CD4-positive, alpha-beta T cell treated with Interleukin-10 for 1 hour (primary cell): ENCODE results near the gene LAMB1.
"Not testable (repeated sequence)": the region's sequence is repeated elsewhere in the genome, so short reads cannot be mapped to it uniquely, and the experiment has no call there.

Source experiments
- DNase-seq: peaks from one replicate; pipeline ENCODE4 v3.0.0-alpha.2; 2020

Gene LAMB1

GRCh38 chr7:108002726-108003598 lies at the start of gene LAMB1:
Gene LAMB1 (minus strand): TSS chr7:108003161. CDS start chr7:108002885, 276 bp downstream.
- no peak for DNase-seq

- no peak for DNase-seq
Measured at GRCh38 chr7:108051454-108051853, 48.5 kb upstream of the LAMB1 start.

- no peak for DNase-seq
Measured at GRCh38 chr7:108049962-108050361, 47.0 kb upstream of the LAMB1 start.

- DNase-seq, result no peak
Measured at GRCh38 chr7:108048422-108048821, 45.5 kb upstream of the LAMB1 start.

GRCh38 chr7:108046952-108047506 lies 44.1 kb upstream of the LAMB1 start:
- DNase-seq, result no peak

GRCh38 chr7:108045669-108046068 lies 42.7 kb upstream of the LAMB1 start:
- DNase-seq, result no peak

GRCh38 chr7:108045154-108045553 lies 42.2 kb upstream of the LAMB1 start:
- DNase-seq, result no peak

GRCh38 chr7:108044345-108044744 lies 41.4 kb upstream of the LAMB1 start:
- DNase-seq, result no peak

GRCh38 chr7:108038986-108039385 lies 36.0 kb upstream of the LAMB1 start:
- no peak for DNase-seq

- no peak for DNase-seq
Measured at GRCh38 chr7:108037741-108038140, 34.8 kb upstream of the LAMB1 start.

- no peak for DNase-seq
Measured at GRCh38 chr7:108037140-108037539, 34.2 kb upstream of the LAMB1 start.

- DNase-seq, result no peak
Measured at GRCh38 chr7:108034586-108034985, 31.6 kb upstream of the LAMB1 start.

- DNase-seq, result no peak
Measured at GRCh38 chr7:108033776-108034497, 31.0 kb upstream of the LAMB1 start.

GRCh38 chr7:108033309-108033708 lies 30.3 kb upstream of the LAMB1 start:
- DNase-seq, result not testable (repeated sequence)

- DNase-seq, result no peak
Measured at GRCh38 chr7:108030516-108030915, 27.6 kb upstream of the LAMB1 start.

GRCh38 chr7:108029034-108029433 lies 26.1 kb upstream of the LAMB1 start:
- no peak for DNase-seq

- DNase-seq, result no peak
Measured at GRCh38 chr7:108028111-108028510, 25.1 kb upstream of the LAMB1 start.

GRCh38 chr7:108027239-108027638 lies 24.3 kb upstream of the LAMB1 start:
- DNase-seq, result no peak

GRCh38 chr7:108026647-108027046 lies 23.7 kb upstream of the LAMB1 start:
- DNase-seq, result no peak

GRCh38 chr7:108026116-108026515 lies 23.2 kb upstream of the LAMB1 start:
- DNase-seq, result no peak

- DNase-seq, result no peak
Measured at GRCh38 chr7:108024538-108024937, 21.6 kb upstream of the LAMB1 start.

- no peak for DNase-seq
Measured at GRCh38 chr7:108020585-108020984, 17.6 kb upstream of the LAMB1 start.

- DNase-seq, result no peak
Measured at GRCh38 chr7:108018668-108019067, 15.7 kb upstream of the LAMB1 start.

GRCh38 chr7:108017776-108018151 lies 14.8 kb upstream of the LAMB1 start:
- no peak for DNase-seq
